ENCODE measurements around the gene IL4. TPM values are rescaled to one million over a fixed set of nuclear protein-coding genes. Genes with fewer than 3 reads are reported as not detected.

Gene IL4
- total and polyA plus RNA-seq, 2 of the 13 experiments (the other 11 are each of a cell fraction or from before 2014, with no cell fraction given), result not detected

DNA sequence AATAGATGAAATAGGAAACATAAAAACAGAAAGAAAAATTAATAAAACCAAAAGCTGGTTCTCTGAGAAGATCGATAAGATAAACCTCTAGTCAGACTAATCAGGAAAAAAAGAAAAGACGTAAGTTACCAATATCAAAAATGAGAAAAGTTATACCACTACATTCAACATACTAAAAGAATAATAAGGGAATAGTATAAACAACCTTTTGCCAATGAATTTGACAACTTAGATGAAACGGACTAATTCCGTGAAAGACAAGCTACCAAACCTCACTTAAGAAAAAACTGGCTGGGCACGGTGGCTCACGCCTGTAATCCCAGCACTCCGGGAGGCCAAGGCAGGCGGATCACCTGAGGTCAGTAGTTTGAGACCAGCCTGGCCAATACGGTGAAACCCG lies 56.1 kb downstream of the IL4 start:
- intact Hi-C loops (cut with micrococcal nuclease; ENCODE audit: unreplicated experiment) (no loop called here), in situ Hi-C loops (cut with HindIII; ENCODE audit: extremely low pct_ligation_motif_present, low pct_unique_long_range_greater_than_20kb) (no loop called here)
- Histone ChIP-seq H3K36me3 (replicated peaks in 1 of 2; ENCODE audit: control insufficient read depth in 1 of 2, insufficient read depth in 2 of 2, low read length in 2 of 2) (no peaks in the 10 kb centered on the region; a peak in 1 of 5 replicates), H2AFZ (ENCODE audit: low read length) (no peak overlapping the region), H3K4me3 (replicated peaks in 1 of 3; ENCODE audit: insufficient read depth in 1 of 3, low read depth in 2 of 3, low read length in 3 of 3) (no peak overlapping the region), H3K79me2 (ENCODE audit: insufficient read depth, low read length) (no peaks in the 10 kb centered on the region), H3K9me3 (ENCODE audit: low read length) (no peaks in the 10 kb centered on the region), H3K4me2 (ENCODE audit: low read depth, low read length) (no peak overlapping the region), H3K9ac (ENCODE audit: insufficient read depth, low read depth, low read length) (no peak overlapping the region), H3K4me1 (ENCODE audit: insufficient read depth, low read length) (no peaks in the 10 kb centered on the region), H3K27ac (ENCODE audit: extremely low read length, insufficient read depth, low read length) (no peak overlapping the region), H4K20me1 (ENCODE audit: insufficient read depth, low read length) (no peaks in the 10 kb centered on the region), H3K27me3 (ENCODE audit: control insufficient read depth in 1 of 2, insufficient read depth in 2 of 2, low read length in 2 of 2) (no peaks in the 10 kb centered on the region)
- ChIA-PET POLR2A (no interaction called here), CTCF (ENCODE audit: low intra/inter-chr PET ratio, low total read pairs) (no interaction called here)
- DNase-seq (ENCODE audit: low spot score), result no peak
- WGBS (ENCODE audit: low lambda C conversion rate), result 95% methylated on average over 10 of the region's 10 CpGs
- TF ChIP-seq ZNF512B (CRISPR knock-in tag; IDR thresholded peaks at IDR 0.05; ENCODE audit: borderline replicate concordance), result no peak
- TF ChIP-seq KDM5A (IDR thresholded peaks at IDR 0.05; ENCODE audit: borderline replicate concordance, low read length), result no peak
- TF ChIP-seq ATF7-NPFF (CRISPR knock-in tag; IDR thresholded peaks at IDR 0.05; ENCODE audit: low read depth), result no peak
- no peak for TF ChIP-seq NPAS2 (CRISPR knock-in tag; IDR thresholded peaks at IDR 0.05; ENCODE audit: borderline replicate concordance)
- no peak for TF ChIP-seq HDAC6 (IDR thresholded peaks at IDR 0.05; ENCODE audit: low read depth, low read length)
- no peak for TF ChIP-seq E2F1 (CRISPR knock-in tag; IDR thresholded peaks at IDR 0.05)
- TF ChIP-seq ZNF256 (CRISPR knock-in tag; conservative IDR thresholded peaks at IDR 0.05), result no peak
- TF ChIP-seq TRAFD1 (CRISPR knock-in tag; IDR thresholded peaks at IDR 0.05; ENCODE audit: borderline replicate concordance), result no peak
- TF ChIP-seq FOXO1 (CRISPR knock-in tag; IDR thresholded peaks at IDR 0.05), result no peak
- no peak for TF ChIP-seq MLLT10 (CRISPR knock-in tag; IDR thresholded peaks at IDR 0.05)
- TF ChIP-seq ZNF383 (CRISPR knock-in tag; IDR thresholded peaks at IDR 0.05; ENCODE audit: borderline replicate concordance), result no peak
- TF ChIP-seq HOXA3 (CRISPR knock-in tag; IDR thresholded peaks at IDR 0.05), result no peak
- no peak for TF ChIP-seq NCOR1 (IDR thresholded peaks at IDR 0.05; ENCODE audit: borderline replicate concordance, low read length)
- no peak for TF ChIP-seq KLF12 (CRISPR knock-in tag; IDR thresholded peaks at IDR 0.05; ENCODE audit: borderline replicate concordance)
- no peak for TF ChIP-seq CEBPG (CRISPR knock-in tag; IDR thresholded peaks at IDR 0.05)
- TF ChIP-seq MIER3 (CRISPR knock-in tag; IDR thresholded peaks at IDR 0.05; ENCODE audit: borderline replicate concordance), result no peak
- BruUV-seq (replicated peaks), result no TSS peak
- no peak for FAIRE-seq
- no peak for ATAC-seq

Data from HepG2 (cell line).